HEK293 (cell line): ENCODE data around the gene PDK4.

ENCODE experiments used
- CTCF ChIA-PET: fragments of 350-600 bp; formaldehyde crosslinking; extraction: SDS; loops from one replicate; lab custom pipeline; 2021; ENCODE audit warnings: antibody characterized with exemption; lab: Yijun Ruan, JAX
- POLR2A ChIA-PET: fragments of 300-600 bp; formaldehyde crosslinking; extraction: SDS; loops from one replicate; lab custom pipeline; 2020; ENCODE audit warnings: antibody characterized with exemption, inconsistent platforms; lab: Yijun Ruan, JAX
- H3K27ac ChIP-seq: fragments of 200-500 bp; sonication (Bioruptor generic); 2 replicates; pipeline ENCODE4 v1.5.1; 2014; ENCODE audit warnings: low read depth, low read length, control low read depth, inconsistent platforms; ENCODE audit errors: extremely low read depth
- H3K36me3 ChIP-seq, 2 experiments: fragments of 200-500 bp in 1 of 2; sonication (Bioruptor generic) in 1 of 2; 1 replicate in 1 of 2; 2 replicates in 1 of 2; pipeline ENCODE4 v1.5.1; 2014 to 2017; ENCODE audit warnings: inconsistent platforms in 2 of 2, low read length in 2 of 2; ENCODE audit not compliant: control insufficient read depth in 2 of 2, insufficient read depth in 1 of 2
- H3K4me1 ChIP-seq: fragments of 200-500 bp; sonication (Bioruptor generic); 2 replicates; pipeline ENCODE4 v1.5.1; 2014; ENCODE audit warnings: mild to moderate bottlenecking, low read length, inconsistent platforms; ENCODE audit not compliant: control insufficient read depth, insufficient read depth
- H3K4me3 ChIP-seq: 2 replicates; pipeline ENCODE4 v1.5.1; 2011; ENCODE audit warnings: low read depth, mild to moderate bottlenecking, control low read depth, low read length, moderate library complexity
- H3K9me3 ChIP-seq: fragments of 200-500 bp; sonication (Bioruptor generic); 2 replicates; pipeline ENCODE4 v1.5.1; 2014; ENCODE audit warnings: low read depth, low read length, inconsistent platforms; ENCODE audit not compliant: control insufficient read depth, insufficient read depth
- AEBP2 ChIP-seq: fragments of 450-650 bp; formaldehyde crosslinking; IDR thresholded peaks from 2 replicates; pipeline ENCODE4 v1.5.1; 2016; ENCODE audit warnings: missing biosample characterization, missing genetic modification characterization, borderline replicate concordance
- BCL11A ChIP-seq: fragments of 450-650 bp; formaldehyde crosslinking; IDR thresholded peaks from 2 replicates; pipeline ENCODE4 v1.5.1; 2016; ENCODE audit warnings: low read depth, missing biosample characterization, missing genetic modification characterization
- CTCF ChIP-seq: fragments of 450-650 bp; formaldehyde crosslinking; IDR thresholded peaks from 2 replicates; pipeline ENCODE4 v1.5.1; 2016; ENCODE audit warnings: missing biosample characterization, missing genetic modification characterization
- GLI4 ChIP-seq: fragments of 450-650 bp; formaldehyde crosslinking; IDR thresholded peaks from 2 replicates; pipeline ENCODE4 v1.5.1; 2016; ENCODE audit warnings: missing biosample characterization, missing genetic modification characterization
- TCF7L2 ChIP-seq: IDR thresholded peaks from 2 replicates; pipeline ENCODE4 v1.6.1; 2011; ENCODE audit warnings: low read depth, mild to moderate bottlenecking, inconsistent platforms, low read length, moderate library complexity, borderline replicate concordance
- ZBTB1 ChIP-seq: fragments of 450-650 bp; formaldehyde crosslinking; IDR thresholded peaks from 2 replicates; pipeline ENCODE4 v1.5.1; 2016; ENCODE audit warnings: missing biosample characterization, missing genetic modification characterization
- ZBTB8A ChIP-seq: fragments of 450-650 bp; formaldehyde crosslinking; IDR thresholded peaks from 2 replicates; pipeline ENCODE4 v1.5.1; 2016; ENCODE audit warnings: missing biosample characterization, missing genetic modification characterization
- ZNF19 ChIP-seq: fragments of 450-650 bp; formaldehyde crosslinking; IDR thresholded peaks from 2 replicates; pipeline ENCODE4; 2016; ENCODE audit warnings: missing biosample characterization, missing genetic modification characterization, low read depth
- ZNF2 ChIP-seq: fragments of 450-650 bp; formaldehyde crosslinking; IDR thresholded peaks from 2 replicates; pipeline ENCODE4 v1.5.1; 2016; ENCODE audit warnings: missing biosample characterization, missing genetic modification characterization
- ZNF26 ChIP-seq: fragments of 450-650 bp; formaldehyde crosslinking; IDR thresholded peaks from 2 replicates; pipeline ENCODE4 v1.5.1; 2016; ENCODE audit warnings: missing biosample characterization, missing genetic modification characterization
- ZNF280D ChIP-seq: fragments of 450-650 bp; formaldehyde crosslinking; IDR thresholded peaks from 2 replicates; pipeline ENCODE4 v1.5.1; 2016; ENCODE audit warnings: missing biosample characterization, missing genetic modification characterization
- ZNF48 ChIP-seq: fragments of 450-650 bp; formaldehyde crosslinking; IDR thresholded peaks from 2 replicates; pipeline ENCODE4 v1.5.1; 2016; ENCODE audit warnings: missing biosample characterization, missing genetic modification characterization
- ZNF518A ChIP-seq: fragments of 450-650 bp; formaldehyde crosslinking; conservative IDR thresholded peaks from 2 replicates; pipeline ENCODE4 v1.5.1; 2016; ENCODE audit warnings: low read depth, missing biosample characterization, missing genetic modification characterization
- ZNF621 ChIP-seq: fragments of 450-650 bp; formaldehyde crosslinking; IDR thresholded peaks from 2 replicates; pipeline ENCODE4 v1.5.1; 2017; ENCODE audit warnings: missing biosample characterization, missing genetic modification characterization
- ZNF623 ChIP-seq: fragments of 450-650 bp; formaldehyde crosslinking; IDR thresholded peaks from 2 replicates; pipeline ENCODE4 v1.5.1; 2016; ENCODE audit warnings: missing biosample characterization, missing genetic modification characterization
- ZNF624 ChIP-seq: fragments of 450-650 bp; formaldehyde crosslinking; IDR thresholded peaks from 2 replicates; pipeline ENCODE4 v1.5.1; 2017; ENCODE audit warnings: missing biosample characterization, missing genetic modification characterization
- ZNF639 ChIP-seq: fragments of 450-650 bp; formaldehyde crosslinking; IDR thresholded peaks from 2 replicates; pipeline ENCODE4 v1.5.1; 2016; ENCODE audit warnings: missing biosample characterization, missing genetic modification characterization
- ZNF792 ChIP-seq: fragments of 450-650 bp; formaldehyde crosslinking; IDR thresholded peaks from 2 replicates; pipeline ENCODE4 v1.5.1; 2016; ENCODE audit warnings: missing biosample characterization, missing genetic modification characterization
- ZSCAN18 ChIP-seq: fragments of 450-650 bp; formaldehyde crosslinking; IDR thresholded peaks from 2 replicates; pipeline ENCODE4 v1.5.1; 2016; ENCODE audit warnings: missing biosample characterization, missing genetic modification characterization

Gene PDK4

GRCh38 chr7:95539426-95539825 lies 56.9 kb downstream of the PDK4 start:
- CTCF ChIA-PET = interaction anchor here (0.9 to 12.5 kb wide), 4 partner anchors 11 to 149 kb away, joined by 3 to 109 read pairs (median 46); no protein-coding TSS in a partner anchor
- POLR2A ChIA-PET = no interaction called here
- no peaks in the 10 kb centered on the region for H3K36me3 ChIP-seq
- TF ChIP-seq ZBTB1 = no peak
- TF ChIP-seq BCL11A (tag by site-specific recombination) = no peak
- no peak for TF ChIP-seq ZNF280D (tag by site-specific recombination)
- TF ChIP-seq GLI4 (tag by site-specific recombination) = no peak
- no peak for TF ChIP-seq TCF7L2
- TF ChIP-seq ZNF2 (tag by site-specific recombination) = no peak
- no peak for TF ChIP-seq ZNF639 (tag by site-specific recombination)
- TF ChIP-seq AEBP2 = no peak
- TF ChIP-seq ZSCAN18 (tag by site-specific recombination) = no peak
- TF ChIP-seq ZNF621 (tag by site-specific recombination) = no peak
- TF ChIP-seq ZNF792 (tag by site-specific recombination) = no peak
- no peak for TF ChIP-seq ZNF26
- TF ChIP-seq ZNF19 (tag by site-specific recombination) = no peak
- no peak for TF ChIP-seq ZBTB8A (tag by site-specific recombination)
- TF ChIP-seq ZNF48 = no peak
- no peak for TF ChIP-seq ZNF623 (tag by site-specific recombination)
- TF ChIP-seq, all 188 proteins: peak for 0
- Histone ChIP-seq H3K27ac (no peak overlapping the region), H3K4me1 (no peaks in the 10 kb centered on the region), H3K9me3 (no peaks in the 10 kb centered on the region), H3K4me3 (no peak overlapping the region)

GRCh38 chr7:95537468-95537867 lies 58.8 kb downstream of the PDK4 start:
- Histone ChIP-seq H3K9me3 (no peaks in the 10 kb centered on the region), H3K27ac (no peak overlapping the region), H3K4me1 (no peaks in the 10 kb centered on the region), H3K36me3 (no peaks in the 10 kb centered on the region), H3K4me3 (no peak overlapping the region)
- POLR2A ChIA-PET = no interaction called here
- CTCF ChIA-PET = interaction anchor here (0.6 to 12.5 kb wide), 2 partner anchors 9 to 148 kb away, joined by 3 to 87 read pairs; no protein-coding TSS in a partner anchor
- TF ChIP-seq ZNF624 (tag by site-specific recombination) (no peak), ZNF518A (tag by site-specific recombination) (no peak), CTCF (no peak)
